Measurements from ENCODE around the gene TRIM42. TPM values are rescaled to one million over a fixed set of nuclear protein-coding genes. Genes with fewer than 3 reads are reported as not detected.

The TRIM42 gene
- total and polyA plus RNA-seq, 2 donors from 2014 or later: not detected

GRCh38 chr3:140636406-140637138 lies 41.3 kb upstream of the TRIM42 start:
- H3K36me3 ChIP-seq (ENCODE audit: control insufficient read depth in 2 of 3, insufficient read depth in 3 of 3, low read length in 3 of 3): no peaks in the 10 kb centered on the region
- no peaks in the 10 kb centered on the region for H3K27me3 ChIP-seq (ENCODE audit: control insufficient read depth, insufficient read depth, low read length)
- no peak overlapping the region for H3K27ac ChIP-seq (ENCODE audit: low read depth in 2 of 2, low read length in 2 of 2)
- H3K4me1 ChIP-seq (ENCODE audit: control insufficient read depth in 2 of 3, insufficient read depth in 2 of 3, low read depth in 1 of 3, low read length in 3 of 3): peaks cover 0 to 2% (median 0%) of the 10 kb centered on the region in 3 donors
- no peak overlapping the region for H3K9ac ChIP-seq (ENCODE audit: low read length in 3 of 3)
- no peaks in the 10 kb centered on the region for H3K9me3 ChIP-seq (ENCODE audit: control insufficient read depth in 2 of 3, insufficient read depth in 1 of 3, low read length in 3 of 3)
- H3K4me3 ChIP-seq (ENCODE audit: low read length in 3 of 3): no peak overlapping the region
- intact Hi-C loops (cut with DNase I): no loop called here
- no peak for TF ChIP-seq CTCF (IDR thresholded peaks at IDR 0.05; ENCODE audit: borderline replicate concordance, extremely low read depth, insufficient read depth)
- DNase-seq (peak in 1 of 5 donors; percentile 5), FAIRE-seq (no peak)

GRCh38 chr3:140651287-140651686 lies 26.6 kb upstream of the TRIM42 start:
- Histone ChIP-seq H3K27ac (ENCODE audit: low read depth in 2 of 2, low read length in 2 of 2) (no peak overlapping the region), H3K4me3 (ENCODE audit: low read length in 3 of 3) (no peak overlapping the region), H3K27me3 (ENCODE audit: control insufficient read depth, insufficient read depth, low read length) (no peaks in the 10 kb centered on the region), H3K9ac (ENCODE audit: low read length in 3 of 3) (no peak overlapping the region), H3K9me3 (ENCODE audit: control insufficient read depth in 2 of 3, insufficient read depth in 1 of 3, low read length in 3 of 3) (no peaks in the 10 kb centered on the region), H3K36me3 (ENCODE audit: control insufficient read depth in 2 of 3, insufficient read depth in 3 of 3, low read length in 3 of 3) (no peaks in the 10 kb centered on the region), H3K4me1 (ENCODE audit: control insufficient read depth in 2 of 3, insufficient read depth in 2 of 3, low read depth in 1 of 3, low read length in 3 of 3) (no peaks in the 10 kb centered on the region)
- FAIRE-seq (no peak), DNase-seq (no peak)
- TF ChIP-seq CTCF (IDR thresholded peaks at IDR 0.05; ENCODE audit: borderline replicate concordance, extremely low read depth, insufficient read depth): no peak
- intact Hi-C loops (cut with DNase I): no loop called here

- Histone ChIP-seq H3K4me3 (ENCODE audit: low read length in 3 of 3) (no peak overlapping the region), H3K9me3 (ENCODE audit: control insufficient read depth in 2 of 3, insufficient read depth in 1 of 3, low read length in 3 of 3) (no peaks in the 10 kb centered on the region), H3K9ac (ENCODE audit: low read length in 3 of 3) (no peak overlapping the region), H3K4me1 (ENCODE audit: control insufficient read depth in 2 of 3, insufficient read depth in 2 of 3, low read depth in 1 of 3, low read length in 3 of 3) (no peaks in the 10 kb centered on the region), H3K36me3 (ENCODE audit: control insufficient read depth in 2 of 3, insufficient read depth in 3 of 3, low read length in 3 of 3) (no peaks in the 10 kb centered on the region), H3K27ac (ENCODE audit: low read depth in 2 of 2, low read length in 2 of 2) (no peak overlapping the region), H3K27me3 (ENCODE audit: control insufficient read depth, insufficient read depth, low read length) (no peaks in the 10 kb centered on the region)
- no peak for DNase-seq
- no peak for TF ChIP-seq CTCF (IDR thresholded peaks at IDR 0.05; ENCODE audit: borderline replicate concordance, extremely low read depth, insufficient read depth)
- no peak for FAIRE-seq
- intact Hi-C loops (cut with DNase I): no loop called here
Observed at GRCh38 chr3:140655678-140656077, 22.2 kb upstream of the TRIM42 start.
